Neuronal stem cell (in vitro differentiated cells): ENCODE data around the gene FOXJ1. TPM values are rescaled to one million over a fixed set of nuclear protein-coding genes. Genes with fewer than 3 reads are reported as not detected.

Experiments used
- DNase-seq: peaks from one replicate; pipeline ENCODE4 v3.0.0-alpha.2; 2013; ENCODE audit warnings: low spot score
- H2AFZ ChIP-seq: one replicate; pipeline ENCODE4 v1.6.1; 2013; ENCODE audit warnings: mild to moderate bottlenecking, low read length, inconsistent platforms
- H2AK5ac ChIP-seq: 2 replicates; pipeline ENCODE4 v1.6.1; 2013; ENCODE audit warnings: low read depth, mild to moderate bottlenecking, inconsistent platforms, low read length, moderate library complexity, mixed read lengths
- H2BK120ac ChIP-seq: 2 replicates; pipeline ENCODE4 v1.6.1; 2013; ENCODE audit warnings: low read depth, mild to moderate bottlenecking, inconsistent platforms, low read length, moderate library complexity, mixed read lengths
- H2BK12ac ChIP-seq: one replicate; pipeline ENCODE4 v1.6.1; 2013; ENCODE audit warnings: low read length, inconsistent platforms
- H2BK15ac ChIP-seq: 2 replicates; pipeline ENCODE4 v1.6.1; 2013; ENCODE audit warnings: mild to moderate bottlenecking, low read length, inconsistent platforms, mixed read lengths
- H2BK5ac ChIP-seq: one replicate; pipeline ENCODE4 v1.6.1; 2013; ENCODE audit warnings: inconsistent platforms, mild to moderate bottlenecking, low read length, moderate library complexity
- H3K14ac ChIP-seq: one replicate; pipeline ENCODE4 v1.6.1; 2013; ENCODE audit warnings: low read length, inconsistent platforms
- H3K18ac ChIP-seq: 2 replicates; pipeline ENCODE4 v1.6.1; 2013; ENCODE audit warnings: low read length, inconsistent platforms
- H3K23ac ChIP-seq: 2 replicates; pipeline ENCODE4 v1.6.1; 2013; ENCODE audit warnings: low read depth, mild to moderate bottlenecking, mixed read lengths, low read length, inconsistent platforms; ENCODE audit not compliant: poor library complexity
- H3K27ac ChIP-seq: replicated peaks from 3 replicates; pipeline ENCODE4 v1.5.1; 2013; ENCODE audit warnings: low read length, inconsistent platforms
- H3K27me3 ChIP-seq, 3 experiments: 2 replicates each; pipeline ENCODE4 v1.6.1; 2013; ENCODE audit warnings: low read length in 3 of 3, mild to moderate bottlenecking in 2 of 3, inconsistent platforms in 1 of 3, low read depth in 1 of 3, mixed read lengths in 1 of 3, moderate library complexity in 1 of 3; ENCODE audit not compliant: control insufficient read depth in 3 of 3, insufficient read depth in 3 of 3
- H3K36me3 ChIP-seq, 2 donors: replicated peaks in 1 of 2; 2 replicates each; pipeline ENCODE4 v1.6.1; 2013; ENCODE audit warnings: low read length in 2 of 2; ENCODE audit not compliant: control insufficient read depth in 2 of 2, insufficient read depth in 2 of 2
- H3K4ac ChIP-seq: 2 replicates; pipeline ENCODE4 v1.6.1; 2013; ENCODE audit warnings: inconsistent platforms, mild to moderate bottlenecking, low read length, moderate library complexity
- H3K4me1 ChIP-seq, 2 donors: 1 replicate in 1 of 2; 2 replicates in 1 of 2; pipeline ENCODE4 v1.6.1; 2013; ENCODE audit warnings: low read length in 2 of 2, low read depth in 1 of 2; ENCODE audit not compliant: control insufficient read depth in 2 of 2, insufficient read depth in 1 of 2
- H3K4me2 ChIP-seq: one replicate; pipeline ENCODE4 v1.6.1; 2013; ENCODE audit warnings: mild to moderate bottlenecking, low read length, inconsistent platforms; ENCODE audit not compliant: insufficient read depth, poor library complexity, severe bottlenecking
- H3K4me3 ChIP-seq, 2 donors: 2 replicates each; pipeline ENCODE4 v1.5.1; 2013; ENCODE audit warnings: low read length in 2 of 2, mild to moderate bottlenecking in 2 of 2, inconsistent platforms in 1 of 2, moderate library complexity in 1 of 2
- H3K79me1 ChIP-seq: one replicate; pipeline ENCODE4 v1.6.1; 2013; ENCODE audit warnings: low read depth, mild to moderate bottlenecking, inconsistent platforms, low read length, moderate library complexity
- H3K9ac ChIP-seq: one replicate; pipeline ENCODE4 v1.6.1; 2013; ENCODE audit warnings: mild to moderate bottlenecking, low read depth, low read length, inconsistent platforms; ENCODE audit not compliant: poor library complexity
- H3K9me3 ChIP-seq, 2 donors: replicated peaks in 1 of 2; 2 replicates each; pipeline versions ENCODE3 to v1.6.1; 2013; ENCODE audit warnings: low read length in 2 of 2, mild to moderate bottlenecking in 2 of 2, inconsistent platforms in 1 of 2, low read depth in 1 of 2, mixed read lengths in 1 of 2, moderate library complexity in 1 of 2; ENCODE audit not compliant: control insufficient read depth in 2 of 2, insufficient read depth in 1 of 2
- H4K8ac ChIP-seq: one replicate; pipeline ENCODE4 v1.6.1; 2013; ENCODE audit warnings: low read depth, mild to moderate bottlenecking, inconsistent platforms, low read length, moderate library complexity
- H4K91ac ChIP-seq: one replicate; pipeline ENCODE4 v1.6.1; 2013; ENCODE audit warnings: low read length, low read depth, mild to moderate bottlenecking, inconsistent platforms; ENCODE audit not compliant: poor library complexity
- WGBS, 2 donors: extraction: QIAGEN DNeasy Blood & Tissue Kit; methylation state at CpG; one replicate each; pipeline ENCODE4 v1.1.7; 2013; ENCODE audit warnings: missing lambda C conversion rate in 2 of 2, mixed read lengths in 1 of 2; ENCODE audit not compliant: insufficient read length in 2 of 2, insufficient replicate concordance in 1 of 2; ENCODE audit errors: extremely low coverage in 2 of 2; 5-methylcytosine and 5-hydroxymethylcytosine counted together
- polyA plus RNA-seq, 2 experiments: library from polyadenylated mRNA; stranded (reverse); fragments of 200-250 nt; gene quantifications; one replicate each; pipeline ENCODE4 v1.2.3, GENCODE V29; 2013

Gene FOXJ1, protein sequence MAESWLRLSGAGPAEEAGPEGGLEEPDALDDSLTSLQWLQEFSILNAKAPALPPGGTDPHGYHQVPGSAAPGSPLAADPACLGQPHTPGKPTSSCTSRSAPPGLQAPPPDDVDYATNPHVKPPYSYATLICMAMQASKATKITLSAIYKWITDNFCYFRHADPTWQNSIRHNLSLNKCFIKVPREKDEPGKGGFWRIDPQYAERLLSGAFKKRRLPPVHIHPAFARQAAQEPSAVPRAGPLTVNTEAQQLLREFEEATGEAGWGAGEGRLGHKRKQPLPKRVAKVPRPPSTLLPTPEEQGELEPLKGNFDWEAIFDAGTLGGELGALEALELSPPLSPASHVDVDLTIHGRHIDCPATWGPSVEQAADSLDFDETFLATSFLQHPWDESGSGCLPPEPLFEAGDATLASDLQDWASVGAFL
- polyA plus RNA-seq (2013, experiment 1 of 2), result 1.5 TPM
- 1.5 TPM for polyA plus RNA-seq (2013, experiment 2 of 2)

DNA sequence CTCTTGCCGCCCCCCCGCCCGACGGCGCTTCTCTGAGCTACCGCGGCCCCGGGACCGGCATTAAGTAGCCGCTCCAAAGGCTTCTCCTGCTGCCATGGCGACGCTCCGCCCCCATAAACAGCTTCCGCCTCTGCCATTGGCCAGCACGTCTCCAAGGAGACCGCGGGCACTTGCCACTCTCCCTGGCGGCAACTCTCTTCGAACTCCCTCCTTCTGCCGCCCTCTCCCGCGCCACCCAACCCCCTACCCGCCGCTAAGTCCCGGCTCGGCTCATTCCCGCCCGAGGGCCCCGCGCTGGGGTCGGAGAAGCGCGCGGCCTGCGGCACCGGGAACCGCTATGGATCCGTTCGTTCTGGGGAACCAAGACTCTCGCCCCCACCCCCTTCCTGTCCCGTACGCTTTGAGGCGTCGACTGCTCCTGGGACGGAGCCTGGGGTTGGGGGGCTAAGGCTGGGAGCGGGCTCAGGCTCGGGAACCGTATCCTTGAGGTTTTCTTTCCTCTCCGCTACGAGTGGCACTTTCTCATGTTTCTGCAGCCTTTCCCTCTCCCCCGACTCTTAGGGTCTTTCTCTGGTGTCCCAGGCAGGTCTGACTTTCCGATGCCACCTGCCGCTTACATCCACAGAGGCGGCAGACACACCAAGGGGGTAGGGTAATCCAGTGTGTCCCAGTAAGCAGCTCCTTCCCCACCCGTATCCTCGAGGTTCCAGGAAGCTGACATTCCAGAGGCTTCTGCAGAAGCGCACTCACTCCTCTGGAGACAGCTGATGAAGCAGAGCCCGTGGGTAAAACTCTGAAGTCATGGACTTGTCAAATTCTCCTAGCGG, at the start of gene FOXJ1:
Gene FOXJ1 (minus strand): TSS at position 34 of the 827 bp plus-strand sequence. CDS start 850 bp downstream, outside the sequence.
- Histone ChIP-seq H2BK15ac (peak within 1 kb of the TSS; percentile 51), H3K4me1 (peaks cover 40 to 64% of the 10 kb centered on the region in 2 donors), H3K4me3 (peak within 1 kb of the TSS; percentile 52 to 71), H2BK120ac (peak within 1 kb of the TSS; percentile 52), H2AFZ (peak within 1 kb of the TSS; percentile 87), H3K18ac (peak within 1 kb of the TSS; percentile 94), H3K9me3 (peaks cover 0 to 5% of the 10 kb centered on the region in 2 donors), H3K4me2 (peak within 1 kb of the TSS; percentile 100), H3K14ac (no peak within 1 kb of the TSS), H3K79me1 (peaks cover 3% of the 10 kb centered on the region), H3K23ac (peak within 1 kb of the TSS; percentile 39), H3K27me3 (peaks cover 0 to 48% (median 20%) of the 10 kb centered on the region in 3 experiments), H4K8ac (no peak within 1 kb of the TSS), H2BK12ac (peak within 1 kb of the TSS; percentile 97), H3K27ac (no peak within 1 kb of the TSS), H4K91ac (no peak within 1 kb of the TSS), H3K4ac (no peak within 1 kb of the TSS), H3K36me3 (peaks cover 2 to 23% of the 10 kb centered on the region in 2 donors), H3K9ac (peak within 1 kb of the TSS; percentile 88), H2AK5ac (peak within 1 kb of the TSS; percentile 60), H2BK5ac (no peak within 1 kb of the TSS)
- peak; percentile 96 for DNase-seq
- WGBS, 2 donors, result no CpG with 5 or more reads among the region's 59 CpGs

DNA sequence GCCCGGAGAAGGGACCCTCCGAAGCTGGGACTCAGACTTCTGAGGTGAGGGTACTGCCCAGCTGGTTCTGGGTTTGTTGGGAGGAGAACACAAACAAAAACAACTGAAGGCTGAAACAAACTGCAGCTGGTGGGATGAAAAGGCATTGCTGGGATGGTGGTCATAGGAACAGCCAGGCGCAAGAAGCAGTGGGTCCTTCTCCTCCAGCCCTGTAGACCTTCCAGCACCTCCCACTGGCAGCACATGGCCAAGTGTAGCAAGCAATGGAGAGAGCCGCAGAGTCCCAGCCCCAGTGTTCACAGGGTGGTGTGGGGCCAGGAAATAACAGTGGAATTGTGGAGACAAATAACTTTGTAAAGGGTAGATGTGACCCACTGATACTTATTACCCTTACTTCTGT, 48.7 kb upstream of the FOXJ1 start:
- Histone ChIP-seq H2AFZ (no peak overlapping the region), H4K91ac (no peak overlapping the region), H3K4me2 (no peak overlapping the region), H3K9ac (no peak overlapping the region), H3K14ac (no peak overlapping the region), H3K9me3 (no peaks in the 10 kb centered on the region), H2AK5ac (no peak overlapping the region), H3K27me3 (no peaks in the 10 kb centered on the region), H2BK5ac (no peak overlapping the region), H4K8ac (no peak overlapping the region), H3K23ac (no peak overlapping the region), H3K36me3 (no peaks in the 10 kb centered on the region), H2BK12ac (no peak overlapping the region), H3K4me1 (peaks cover 4 to 23% of the 10 kb centered on the region in 2 donors), H3K18ac (no peak overlapping the region), H3K79me1 (no peaks in the 10 kb centered on the region), H2BK15ac (no peak overlapping the region), H3K4me3 (no peak overlapping the region), H3K27ac (no peak overlapping the region), H2BK120ac (no peak overlapping the region), H3K4ac (no peak overlapping the region)
- no CpG with 5 or more reads among the region's 4 CpGs for WGBS, 2 donors
- no peak for DNase-seq

DNA sequence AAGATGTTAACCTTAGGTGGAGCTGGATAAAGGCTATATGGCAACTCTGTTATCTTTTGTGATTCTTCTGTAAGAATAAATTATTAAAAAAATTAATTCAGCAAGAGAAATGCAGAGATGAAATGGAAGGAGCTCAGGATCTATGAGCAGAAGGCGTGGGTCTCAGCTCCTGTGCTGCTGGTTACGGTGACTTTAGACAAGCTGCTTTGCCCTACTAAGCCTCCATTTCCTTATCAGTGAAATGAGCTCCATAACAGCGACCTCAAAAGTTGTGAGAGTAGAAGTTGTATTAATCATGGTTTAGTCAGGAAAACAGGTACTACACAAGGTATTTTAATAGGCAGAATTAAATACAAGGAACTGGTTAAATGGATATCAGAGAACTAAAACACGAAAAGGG, 48.2 kb upstream of the FOXJ1 start:
- no peak overlapping the region for H2AFZ ChIP-seq
- H2BK12ac ChIP-seq, result no peak overlapping the region
- no peak overlapping the region for H4K8ac ChIP-seq
- H2AK5ac ChIP-seq, result no peak overlapping the region
- no peak overlapping the region for H2BK15ac ChIP-seq
- peaks cover 4 to 23% of the 10 kb centered on the region in 2 donors for H3K4me1 ChIP-seq
- H3K14ac ChIP-seq, result no peak overlapping the region
- no peaks in the 10 kb centered on the region for H3K79me1 ChIP-seq
- no peak overlapping the region for H3K18ac ChIP-seq
- no peak overlapping the region for H3K23ac ChIP-seq
- no peak overlapping the region for H4K91ac ChIP-seq
- H3K4ac ChIP-seq, result no peak overlapping the region
- no peak overlapping the region for H3K9ac ChIP-seq
- no peaks in the 10 kb centered on the region for H3K27me3 ChIP-seq
- H3K9me3 ChIP-seq, result no peaks in the 10 kb centered on the region
- DNase-seq, result no peak
- H2BK120ac ChIP-seq, result no peak overlapping the region
- H3K36me3 ChIP-seq, result no peaks in the 10 kb centered on the region
- WGBS, 2 donors, result no CpG with 5 or more reads among the region's 4 CpGs
- H2BK5ac ChIP-seq, result no peak overlapping the region
- no peak overlapping the region for H3K4me2 ChIP-seq
- H3K27ac ChIP-seq, result no peak overlapping the region
- no peak overlapping the region for H3K4me3 ChIP-seq
